ENCODE measurements around the gene RAB9B.

Gene RAB9B

DNA sequence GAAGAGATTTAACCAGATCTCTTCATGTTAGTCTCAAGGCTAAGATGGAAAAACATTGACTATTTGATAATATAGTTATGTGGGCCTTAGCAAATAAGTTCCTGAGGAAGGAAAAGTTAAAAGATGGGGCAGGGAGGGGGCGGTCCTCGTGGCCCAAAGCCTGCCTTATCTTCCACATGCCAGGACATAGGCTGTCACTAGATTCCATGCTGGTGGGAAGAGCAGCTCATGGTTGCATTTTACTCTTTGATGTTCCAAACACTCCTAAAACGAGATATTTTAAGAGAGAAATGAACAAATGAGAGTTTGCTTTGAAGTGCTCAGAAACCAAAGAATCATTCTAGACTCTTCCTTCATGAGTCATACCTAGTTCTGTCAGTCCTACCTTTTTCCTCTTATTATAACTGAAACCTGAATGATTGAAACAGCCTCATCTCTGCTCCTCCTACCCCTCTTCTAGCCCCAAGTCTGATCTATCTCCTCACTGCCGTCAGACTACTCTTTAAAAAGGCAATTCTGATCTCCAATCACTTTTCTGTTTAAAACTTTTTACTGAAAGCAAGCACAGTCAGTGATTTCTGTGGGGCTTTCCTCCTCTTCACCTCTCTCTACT, 25.1 kb downstream of the RAB9B start:
- no peak for DNase-seq (ENCODE audit: low read depth)

DNA sequence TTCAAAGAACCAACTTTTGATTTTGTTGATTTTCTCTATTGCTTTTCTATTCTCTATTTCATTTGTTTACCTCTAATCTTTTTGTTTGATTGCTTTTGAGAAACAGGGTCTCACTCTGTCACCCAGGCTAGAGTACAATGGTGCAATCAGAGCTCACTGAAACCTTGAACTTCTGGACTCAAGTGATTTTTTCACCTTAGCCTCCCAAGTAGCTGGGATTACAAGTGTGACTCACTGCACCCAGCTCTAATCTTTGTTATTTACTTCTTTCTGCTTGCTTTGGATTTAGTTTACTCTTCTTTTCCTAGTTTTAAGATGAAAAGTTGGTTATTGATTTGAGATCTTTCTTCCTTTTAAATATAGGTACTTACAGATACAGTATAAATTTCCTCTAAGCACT, 26.2 kb downstream of the RAB9B start:
- DNase-seq (ENCODE audit: low read depth) = no peak

DNA sequence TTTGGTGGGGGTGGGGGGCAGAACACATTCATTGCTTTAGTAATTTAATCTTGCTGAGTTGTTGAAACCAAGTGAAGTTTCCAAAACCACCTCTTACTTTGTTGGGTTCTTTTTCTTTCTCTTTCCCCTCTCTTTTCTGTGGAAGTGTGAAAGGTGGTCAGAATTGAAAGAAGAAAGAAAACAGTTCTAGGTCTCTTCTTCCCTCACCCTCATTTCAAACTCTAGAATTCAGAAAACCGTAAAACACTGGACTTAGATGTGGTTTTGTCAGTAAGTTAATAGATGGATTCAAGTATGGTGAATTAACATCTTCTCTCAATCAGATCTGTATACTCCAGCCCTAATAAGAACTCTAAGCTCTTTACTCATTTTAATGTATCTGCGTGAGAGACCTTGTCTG, 31.7 kb downstream of the RAB9B start:
- no peak for DNase-seq (ENCODE audit: low read depth)

DNA sequence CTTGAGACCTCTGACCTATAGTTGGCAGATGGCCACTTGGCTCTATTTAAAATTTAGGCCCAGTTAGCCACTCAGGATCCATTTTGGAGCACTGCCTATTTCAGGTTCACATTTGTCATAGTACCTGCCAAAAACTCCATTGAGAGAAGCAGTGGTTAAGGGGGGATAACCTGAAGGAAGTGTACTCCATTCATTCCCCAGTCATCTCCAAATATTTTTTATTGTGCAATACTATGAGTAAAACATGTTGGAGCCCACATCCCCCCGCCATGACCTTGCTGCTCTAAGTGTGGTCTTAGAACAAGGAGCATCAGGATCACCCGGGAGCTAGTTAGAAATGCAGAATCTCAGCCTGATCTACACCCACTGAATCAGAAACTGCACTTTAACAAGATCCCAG, 34.4 kb downstream of the RAB9B start:
- DNase-seq (ENCODE audit: low read depth) = no peak

DNA sequence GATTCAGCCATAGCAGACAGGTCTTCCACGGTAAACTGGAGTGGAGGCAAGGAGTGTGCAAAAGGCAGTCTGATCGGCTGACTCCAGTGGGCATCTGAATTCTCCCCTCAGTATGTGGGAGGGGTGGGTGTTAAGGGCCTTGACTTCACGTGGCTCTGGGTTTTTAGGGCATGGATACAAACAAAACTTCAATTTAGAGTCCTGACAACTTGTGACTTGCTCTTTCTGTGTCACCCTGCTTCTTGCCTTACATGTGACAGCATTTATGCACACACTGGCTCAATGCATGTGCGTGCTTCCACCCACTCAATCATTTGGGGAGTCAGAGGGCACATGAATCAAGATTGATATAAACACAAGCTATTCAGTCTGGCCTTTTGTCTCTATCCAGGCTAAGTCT, 37.9 kb downstream of the RAB9B start:
- no peak for DNase-seq (ENCODE audit: low read depth)

DNA sequence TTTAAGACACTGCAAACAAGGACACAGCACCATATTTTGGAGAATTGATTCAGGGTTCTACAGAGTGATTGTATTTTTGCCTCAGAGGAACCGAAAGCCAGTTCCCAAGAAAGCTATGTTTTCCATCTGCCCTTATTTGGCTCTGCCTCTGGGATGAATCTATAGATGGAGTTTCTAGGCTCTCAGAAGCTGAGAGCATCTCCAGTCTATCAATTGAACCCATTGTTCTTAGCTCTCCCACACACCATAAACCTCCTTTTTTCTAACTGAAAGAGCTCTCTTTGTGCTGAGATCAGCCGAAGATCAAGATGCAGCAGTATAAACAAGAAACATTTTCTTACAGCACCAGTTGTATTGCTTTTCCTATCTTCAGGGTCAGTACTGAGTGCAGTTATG, 38.5 kb downstream of the RAB9B start:
- no peak for DNase-seq (ENCODE audit: low read depth)

DNA sequence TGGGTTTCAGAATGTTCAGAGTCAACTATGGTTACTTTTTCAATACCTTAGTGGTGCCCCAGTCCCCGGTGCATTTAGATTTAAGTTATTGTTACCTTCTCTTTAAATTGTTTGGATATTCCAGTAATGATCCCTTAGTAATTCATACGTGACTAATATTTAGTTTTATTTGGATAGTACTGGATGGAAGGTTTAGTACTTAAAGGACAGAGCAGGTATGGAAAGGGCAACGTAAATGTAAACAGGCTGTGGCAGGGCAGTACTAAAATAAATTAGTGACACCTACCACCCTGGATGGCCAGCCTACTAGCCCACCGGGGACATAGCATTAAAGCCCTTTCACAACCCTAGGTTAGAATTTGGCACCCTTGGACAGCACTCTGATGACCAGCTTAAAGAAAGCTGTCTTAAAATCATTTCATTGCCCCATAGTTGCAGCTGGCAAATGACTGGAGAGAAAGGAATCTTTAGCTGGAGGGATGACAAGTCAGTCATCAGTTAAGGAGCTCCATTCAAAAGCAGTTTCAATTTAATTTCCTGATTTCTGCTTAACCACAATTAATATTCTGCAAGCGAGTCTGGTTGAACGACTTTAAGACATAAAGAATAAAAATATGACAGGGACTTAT, 39.0 kb downstream of the RAB9B start:
- peak; percentile 34 for DNase-seq (ENCODE audit: low read depth)

DNA sequence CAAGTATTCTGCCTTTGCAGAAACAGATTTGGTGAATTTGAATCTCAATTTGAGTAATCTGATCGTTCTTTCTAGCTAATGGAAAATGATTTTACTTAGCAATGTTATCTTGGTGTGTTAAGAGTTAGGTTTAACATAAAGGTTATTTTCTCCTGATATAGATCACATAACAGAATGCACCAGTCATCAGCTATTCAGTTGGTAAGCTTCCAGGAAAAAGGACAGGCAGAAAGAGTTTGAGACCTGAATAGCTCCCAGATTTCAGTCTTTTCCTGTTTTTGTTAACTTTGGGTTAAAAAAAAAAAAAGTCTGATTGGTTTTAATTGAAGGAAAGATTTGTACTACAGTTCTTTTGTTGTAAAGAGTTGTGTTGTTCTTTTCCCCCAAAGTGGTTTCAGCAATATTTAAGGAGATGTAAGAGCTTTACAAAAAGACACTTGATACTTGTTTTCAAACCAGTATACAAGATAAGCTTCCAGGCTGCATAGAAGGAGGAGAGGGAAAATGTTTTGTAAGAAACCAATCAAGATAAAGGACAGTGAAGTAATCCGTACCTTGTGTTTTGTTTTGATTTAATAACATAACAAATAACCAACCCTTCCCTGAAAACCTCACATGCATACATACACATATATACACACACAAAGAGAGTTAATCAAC, 40.1 kb downstream of the RAB9B start:
- no peak for DNase-seq (ENCODE audit: low read depth)

DNA sequence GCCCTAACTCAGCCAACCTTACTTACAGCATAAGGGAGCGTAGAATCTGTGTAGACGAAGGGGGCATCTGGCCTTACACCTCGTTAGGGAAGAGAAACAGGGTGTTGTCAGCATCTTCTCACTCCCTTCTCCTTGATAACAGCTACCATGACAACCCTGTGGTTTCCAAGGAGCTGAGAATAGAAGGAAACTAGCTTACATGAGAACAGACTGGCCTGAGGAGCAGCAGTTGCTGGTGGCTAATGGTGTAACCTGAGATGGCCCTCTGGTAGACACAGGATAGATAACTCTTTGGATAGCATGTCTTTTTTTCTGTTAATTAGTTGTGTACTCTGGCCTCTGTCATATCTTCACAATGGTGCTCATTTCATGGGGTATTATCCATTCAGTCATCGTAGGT, 40.8 kb downstream of the RAB9B start:
- DNase-seq (ENCODE audit: low read depth) = no peak

DNA sequence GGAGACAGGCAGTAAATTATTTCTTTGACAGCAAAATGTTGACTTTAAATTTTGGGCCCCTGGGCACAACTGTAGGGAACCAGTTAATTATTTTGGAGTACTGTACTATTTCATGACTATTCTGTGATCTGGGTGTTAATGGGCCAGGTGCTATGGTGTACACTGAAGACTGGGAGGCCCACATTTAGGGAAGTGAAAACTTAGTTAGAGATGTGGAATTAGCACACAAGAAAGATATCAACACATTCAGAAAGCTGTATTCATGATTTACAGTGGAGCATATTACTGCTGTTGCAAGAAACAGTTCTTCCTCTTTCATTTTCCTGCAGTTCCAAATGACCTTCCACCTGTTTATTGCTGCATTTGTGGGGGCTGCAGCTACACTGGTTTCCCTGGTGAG, 43.1 kb downstream of the RAB9B start:
- no peak for DNase-seq (ENCODE audit: low read depth)

DNA sequence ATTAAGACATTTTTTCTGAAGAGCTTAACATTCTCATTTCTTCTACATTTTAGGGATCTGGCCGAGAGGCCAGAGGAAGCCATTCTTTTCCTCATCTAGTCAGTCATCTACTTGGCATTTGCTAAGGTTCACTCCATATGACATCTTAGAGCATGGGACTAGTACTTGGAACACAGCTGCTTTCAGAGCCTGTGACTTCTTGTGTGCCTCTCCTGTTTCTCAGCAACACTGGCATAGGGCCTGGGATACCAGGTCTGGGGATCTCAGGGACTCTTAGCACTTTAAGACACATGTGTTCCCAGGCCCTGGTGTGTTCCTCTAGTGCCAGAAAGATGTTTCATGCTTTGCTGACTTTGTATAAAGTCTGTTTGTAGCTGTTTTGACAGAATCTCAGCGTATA, 48.1 kb downstream of the RAB9B start:
- no peak for DNase-seq (ENCODE audit: low read depth)

DNA sequence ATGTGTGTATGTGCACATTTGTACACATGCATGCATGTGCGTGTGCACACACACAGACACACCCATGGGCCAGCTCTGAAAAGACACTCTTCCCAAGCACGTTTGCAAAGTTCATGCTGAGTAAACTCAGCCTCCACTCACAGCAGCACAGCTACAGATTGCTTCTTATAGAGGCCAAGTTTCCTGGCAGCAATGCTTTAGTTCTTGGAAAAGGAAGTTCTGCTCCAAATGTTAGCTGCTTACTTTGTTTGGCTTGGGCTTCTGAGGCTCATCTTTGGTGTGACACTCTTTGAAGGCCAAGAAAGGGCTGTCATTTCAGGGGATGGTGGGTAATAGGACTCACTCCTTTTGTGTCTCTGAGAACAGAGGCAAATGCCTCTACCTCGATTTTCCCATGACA, 48.9 kb downstream of the RAB9B start:
- DNase-seq (ENCODE audit: low read depth) = no peak

DNA sequence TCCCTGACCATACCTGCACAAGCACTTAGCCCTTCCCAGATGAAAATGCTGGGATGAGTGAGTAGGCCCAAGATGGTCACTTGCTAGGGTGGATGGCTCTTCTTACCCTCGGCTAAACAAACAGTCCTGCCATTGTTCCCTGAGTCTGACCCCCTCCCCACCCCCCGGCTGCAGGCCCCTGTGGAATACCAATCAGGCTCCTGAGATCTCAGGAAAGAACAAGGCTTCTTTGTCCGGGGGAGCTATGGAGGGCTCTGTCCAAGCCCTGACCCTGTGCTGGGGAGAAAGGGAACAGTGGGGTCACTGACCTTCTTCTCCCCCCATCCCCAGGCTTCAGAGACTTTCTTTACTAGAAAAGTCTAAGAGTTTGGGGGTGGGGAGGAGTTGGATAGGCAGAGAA, 49.4 kb downstream of the RAB9B start:
- no peak for DNase-seq (ENCODE audit: low read depth)

DNA sequence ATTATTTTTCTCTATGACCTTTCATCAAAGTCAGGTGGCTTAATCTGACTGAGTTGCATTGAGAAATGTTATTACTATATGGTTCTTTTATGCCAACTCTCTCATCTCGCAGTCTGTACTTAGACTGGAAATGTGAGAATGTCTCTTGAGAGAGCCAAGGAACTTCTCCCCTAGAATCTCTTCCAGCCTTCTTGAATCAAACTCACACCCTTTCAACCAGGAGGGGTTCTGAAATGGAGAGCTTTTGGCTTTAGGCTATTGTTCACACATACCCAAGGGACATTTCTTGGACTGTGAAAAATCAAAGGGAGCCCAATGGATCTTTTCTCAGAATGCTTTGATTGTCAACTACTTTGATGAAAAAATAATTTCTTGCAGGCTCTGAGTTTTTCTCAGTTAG, 50.4 kb downstream of the RAB9B start:
- no peak for DNase-seq (ENCODE audit: low read depth)

DNA sequence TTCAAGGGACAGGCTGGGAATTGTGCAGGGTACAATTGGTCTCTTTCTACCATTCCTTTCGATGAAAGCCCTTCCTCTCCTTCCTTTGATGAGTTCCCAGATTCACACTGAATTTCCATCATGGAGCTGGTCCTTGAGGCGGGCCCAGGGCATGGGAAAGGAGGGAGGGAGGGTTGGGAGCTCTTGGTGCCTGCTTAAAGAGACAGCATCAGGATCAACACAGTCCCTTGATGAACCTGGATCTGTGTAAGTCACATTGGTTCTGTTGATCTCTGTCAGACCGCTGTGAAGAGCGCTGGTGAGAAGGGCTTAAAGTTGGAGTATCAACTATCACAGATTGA, 51.0 kb downstream of the RAB9B start:
- no peak for DNase-seq (ENCODE audit: low read depth)

DNA sequence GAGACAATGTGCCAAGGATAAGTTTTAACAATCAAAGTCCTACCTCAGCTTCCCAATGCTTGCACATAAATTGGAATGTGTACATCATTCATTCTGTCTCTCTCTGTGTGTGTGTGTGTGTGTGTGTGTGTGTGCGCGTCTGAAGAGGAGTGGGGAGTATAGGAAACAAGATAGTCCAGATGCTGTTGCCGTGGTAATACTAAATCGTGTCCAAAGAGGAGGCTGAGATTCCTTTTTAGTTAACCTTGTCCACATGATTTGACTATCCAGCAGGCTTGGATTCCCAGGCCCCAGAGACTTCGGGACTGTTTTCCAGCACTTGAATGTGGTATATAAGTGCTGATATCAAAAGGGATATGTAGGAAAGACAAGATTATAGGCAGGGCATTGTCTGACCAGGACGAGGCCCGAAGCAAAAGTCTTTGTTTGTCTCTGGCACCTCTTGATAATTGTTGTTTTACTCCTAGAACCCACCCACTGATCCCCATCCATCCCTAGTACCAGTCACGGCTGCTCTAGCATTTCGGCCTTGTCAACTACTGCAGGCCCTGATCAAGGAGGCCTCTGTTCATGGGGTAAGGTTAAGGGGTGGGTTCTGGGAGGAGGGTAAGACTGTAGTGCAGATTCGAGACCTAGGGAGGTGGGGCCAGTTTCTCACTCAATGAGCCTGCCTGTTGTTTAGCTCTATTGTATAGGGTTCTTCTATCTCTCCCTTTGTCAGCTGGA, 51.6 kb downstream of the RAB9B start:
- DNase-seq (ENCODE audit: low read depth) = no peak

DNA sequence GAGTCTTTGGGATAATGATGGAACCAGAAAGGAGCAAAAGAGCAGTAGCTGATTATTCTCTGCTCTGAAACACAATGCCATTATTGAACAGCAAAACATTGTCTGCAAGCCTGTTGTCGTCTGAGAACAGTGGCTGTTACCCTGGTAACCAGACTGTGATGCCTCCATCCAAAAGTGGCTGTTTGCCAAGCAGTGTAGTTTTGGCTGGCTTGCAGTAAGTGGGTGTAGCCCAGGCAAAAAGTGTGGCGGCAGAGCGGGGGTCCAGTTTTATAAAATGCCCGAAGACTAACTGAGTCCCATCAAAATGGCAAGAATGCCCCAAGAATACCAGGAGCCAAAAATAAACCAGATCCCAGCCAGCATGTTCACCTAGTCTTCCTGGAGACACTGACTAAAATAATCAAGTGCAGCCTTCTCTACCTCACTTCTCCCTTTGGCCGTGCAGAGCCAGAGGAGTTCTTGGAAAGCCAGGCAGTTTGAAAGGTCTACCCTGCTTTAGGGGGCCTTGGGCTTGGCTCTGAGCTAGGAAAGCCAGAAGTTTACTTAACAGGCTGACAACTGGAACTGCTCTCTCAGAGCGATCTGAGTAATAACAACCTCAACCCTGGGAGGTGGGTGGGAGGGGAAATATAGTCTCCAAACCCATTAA, 52.8 kb downstream of the RAB9B start:
- DNase-seq (ENCODE audit: low read depth) = no peak

DNA sequence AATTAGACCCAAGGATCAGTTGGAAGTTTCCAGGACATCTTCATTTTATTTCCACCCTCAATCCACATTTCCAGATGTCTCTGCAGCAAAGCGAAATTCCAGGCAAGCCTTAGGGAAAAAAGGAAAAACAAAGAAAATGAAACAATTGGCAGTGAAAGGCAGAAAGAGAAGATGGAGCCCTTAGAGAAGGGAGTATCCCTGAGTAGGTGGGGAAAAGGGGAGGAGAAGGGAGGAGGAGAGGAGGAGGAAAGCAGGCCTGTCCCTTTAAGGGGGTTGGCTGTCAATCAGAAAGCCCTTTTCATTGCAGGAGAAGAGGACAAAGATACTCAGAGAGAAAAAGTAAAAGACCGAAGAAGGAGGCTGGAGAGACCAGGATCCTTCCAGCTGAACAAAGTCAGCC, 55.5 kb downstream of the RAB9B start, which contains the start of gene PLP1:
Gene PLP1, plus strand, starts transcription at position 295 of the 400 bp plus-strand sequence. CDS start 156 bp downstream, outside the sequence.
- DNase-seq (ENCODE audit: low read depth) = no peak

DNA sequence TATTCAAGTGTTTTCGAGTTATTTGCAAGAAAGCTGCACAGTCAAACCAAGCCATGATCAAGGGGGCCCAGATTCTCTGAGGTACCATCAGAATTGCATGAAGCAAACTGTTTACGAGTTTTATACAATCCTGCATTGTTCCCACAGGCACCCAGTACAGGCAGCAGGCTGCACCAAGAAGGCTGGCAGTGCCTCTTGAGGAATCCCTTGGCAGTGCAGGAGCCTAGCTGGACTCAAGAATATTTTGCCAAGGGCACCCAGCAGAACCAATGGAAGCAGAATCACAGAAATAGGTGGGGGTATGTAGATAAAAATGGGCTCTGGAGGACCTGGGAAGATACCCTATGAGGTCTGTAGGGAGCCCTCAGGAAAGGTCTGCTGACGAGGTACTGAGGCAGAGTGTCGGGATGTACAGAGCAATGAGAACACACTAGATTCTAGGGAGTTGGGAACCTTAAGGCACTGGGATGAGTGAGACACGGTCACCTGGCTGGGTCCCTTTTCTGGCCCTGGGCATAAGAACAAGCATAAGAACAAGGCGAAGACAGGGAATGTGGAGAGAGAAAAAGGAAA, 57.9 kb downstream of the RAB9B start:
- no peak for DNase-seq (ENCODE audit: low read depth)

DNA sequence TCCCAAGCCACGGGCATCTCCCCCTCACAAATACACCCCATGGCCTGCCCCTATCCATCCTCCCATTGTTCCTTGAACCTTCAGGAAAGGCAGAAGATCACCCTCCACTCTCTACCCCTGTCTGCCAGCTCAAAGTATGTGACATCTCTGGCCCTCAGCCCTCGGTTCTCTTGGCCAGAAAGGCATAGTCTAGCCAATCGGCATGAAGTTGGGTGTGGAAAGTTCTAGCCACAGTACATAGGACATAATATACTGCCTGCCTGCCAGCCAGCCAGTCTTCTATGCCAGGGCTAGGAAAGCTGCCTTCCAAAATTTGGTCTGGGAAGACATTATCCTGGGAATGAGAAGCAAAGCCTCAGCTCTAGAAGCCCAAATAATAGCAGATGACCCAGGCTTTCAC, 58.6 kb downstream of the RAB9B start:
- no peak for DNase-seq (ENCODE audit: low read depth)
